Activated CD4-positive, CD25-positive, alpha-beta regulatory T cell treated with anti-CD3 and anti-CD28 coated beads, Interleukin-2, amount 50 U/mL, for 24 hours (primary cell): Measurements from ENCODE around the gene GSTT2.
"Not testable (repeated sequence)": the region's sequence is repeated elsewhere in the genome, so short reads cannot be mapped to it uniquely, and the experiment has no call there.

Source experiments
- ATAC-seq, 2 donors: fragments of 150-1000 bp; cut with Tn5 transposase; one replicate each; pipeline ENCODE4 v1.10.0; 2021; ENCODE audit warnings: mild to moderate bottlenecking in 1 of 2, moderate library complexity in 1 of 2

The GSTT2 gene

GRCh38 chr22:23979557-23980240, at the start of gene GSTT2:
TSS of gene GSTT2 (plus strand) at chr22:23980134.
- ATAC-seq: not testable (repeated sequence)

DNA sequence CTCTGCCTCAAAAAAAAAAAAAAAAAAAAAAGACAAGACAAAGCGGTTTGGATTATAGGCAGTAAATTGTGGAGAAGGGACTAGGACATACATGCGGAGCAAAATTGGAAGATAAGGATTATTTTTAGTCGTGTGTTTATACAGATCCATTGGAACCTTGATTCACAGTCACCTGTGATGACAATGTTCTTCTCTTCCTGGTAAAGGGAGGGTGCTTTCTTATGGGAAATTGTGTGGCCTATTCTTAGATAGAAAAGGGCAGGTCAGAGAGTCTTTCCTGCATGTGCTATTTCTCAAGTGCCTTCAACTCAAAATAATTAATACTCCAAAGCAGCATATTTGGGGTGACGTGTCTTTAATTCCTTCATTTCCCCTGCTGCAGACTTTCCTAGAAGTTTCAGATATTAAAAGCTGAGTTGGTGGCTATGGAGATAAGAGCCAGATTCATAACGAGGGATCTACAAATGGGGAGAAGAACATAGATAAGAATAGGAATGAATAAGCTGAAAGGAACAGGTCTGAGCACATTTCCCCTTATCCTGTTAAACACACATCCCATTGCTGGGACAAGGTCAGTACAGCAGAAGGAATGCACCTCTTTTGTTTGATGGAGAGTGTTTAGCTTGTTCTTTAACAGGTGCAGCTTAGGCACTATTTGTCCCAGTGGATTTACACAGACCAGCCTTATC, 41.5 kb upstream of the GSTT2 start:
- no peak for ATAC-seq

- ATAC-seq: no peak
Observed at GRCh38 chr22:23939017-23939357, 40.9 kb upstream of the GSTT2 start.

- ATAC-seq: not testable (repeated sequence)
Observed at GRCh38 chr22:23940166-23940565, 39.8 kb upstream of the GSTT2 start.

- not testable (repeated sequence) for ATAC-seq
Observed at GRCh38 chr22:23947391-23947790, 32.5 kb upstream of the GSTT2 start.

- not testable (repeated sequence) for ATAC-seq
Observed at GRCh38 chr22:23949764-23950163, 30.2 kb upstream of the GSTT2 start.

DNA sequence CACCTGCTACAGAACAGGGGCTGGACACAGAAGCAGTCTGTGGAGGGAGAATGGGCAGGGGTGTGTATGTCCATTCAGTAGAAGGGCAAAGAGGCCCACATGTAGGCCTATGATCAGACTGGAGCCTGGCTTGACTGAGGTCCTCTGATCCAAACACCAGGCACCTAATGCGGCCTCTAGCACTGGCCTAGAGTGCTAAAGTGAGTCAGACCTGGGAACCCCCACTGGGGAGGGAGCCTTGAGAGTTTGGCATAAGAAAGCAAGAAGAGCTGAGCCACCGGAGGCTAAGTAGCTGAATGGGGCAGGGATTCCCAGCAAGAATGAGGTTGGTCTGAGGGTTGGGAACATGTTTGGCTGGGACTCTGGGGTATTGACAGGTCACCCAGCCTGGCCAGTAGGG, 28.6 kb upstream of the GSTT2 start:
- ATAC-seq: peak in 1 of 2 donors; percentile 25

- ATAC-seq: not testable (repeated sequence)
Observed at GRCh38 chr22:23952794-23953405, 27.0 kb upstream of the GSTT2 start.

- not testable (repeated sequence) for ATAC-seq
Observed at GRCh38 chr22:23953485-23953884, 26.4 kb upstream of the GSTT2 start.

GRCh38 chr22:23954193-23954990, 25.5 kb upstream of the GSTT2 start:
- not testable (repeated sequence) for ATAC-seq

- not testable (repeated sequence) for ATAC-seq
Observed at GRCh38 chr22:23954991-23955305, 25.0 kb upstream of the GSTT2 start.

- ATAC-seq: not testable (repeated sequence)
Observed at GRCh38 chr22:23955886-23956285, 24.0 kb upstream of the GSTT2 start.

DNA sequence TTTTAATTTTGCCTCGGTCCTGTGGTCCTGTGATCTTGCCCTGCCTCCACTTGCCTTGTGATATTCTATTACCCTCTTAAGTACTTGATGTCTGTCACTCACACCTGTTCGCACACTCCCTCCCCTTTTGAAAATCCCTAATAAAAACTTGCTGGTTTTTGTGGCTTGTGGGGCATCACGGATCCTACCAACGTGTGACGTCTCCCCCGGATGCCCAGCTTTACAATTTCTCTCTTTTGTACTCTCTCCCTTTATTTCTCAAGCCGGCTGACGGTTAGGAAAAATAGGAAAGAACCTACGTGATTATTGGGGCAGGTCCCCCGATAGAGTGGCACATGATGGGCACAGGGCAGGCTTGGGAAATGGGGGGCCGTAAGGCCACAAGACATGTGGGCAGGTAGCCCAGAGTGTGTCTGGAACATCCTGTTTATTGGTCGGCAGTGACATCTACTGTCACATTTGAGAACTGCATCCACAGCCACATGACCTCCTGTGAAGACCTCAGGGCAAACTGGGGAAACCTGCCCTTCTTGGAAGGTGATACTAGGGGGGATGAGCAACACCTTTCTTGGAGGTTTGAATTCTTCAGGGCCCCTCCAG, 23.5 kb upstream of the GSTT2 start:
- peak; percentile 86 to 94 for ATAC-seq

- not testable (repeated sequence) for ATAC-seq
Observed at GRCh38 chr22:23961084-23961771, 18.7 kb upstream of the GSTT2 start, which contains the start of gene GSTT2B. TSS of gene GSTT2B (minus strand) at chr22:23961195. CDS start at chr22:23961131, 64 bp downstream.

- peak; percentile 11 to 12 for ATAC-seq
Observed at GRCh38 chr22:23966094-23966493, 13.8 kb upstream of the GSTT2 start.

GRCh38 chr22:23966568-23966967, 13.4 kb upstream of the GSTT2 start, which contains the start of gene DDTL:
TSS of gene DDTL (plus strand) at chr22:23966888. CDS start at chr22:23966915, 27 bp downstream.
- peak; percentile 98 to 99 for ATAC-seq

GRCh38 chr22:23969071-23969470, 10.9 kb upstream of the GSTT2 start:
- ATAC-seq: no peak

- ATAC-seq: no peak
Observed at GRCh38 chr22:23970201-23970641, 9.7 kb upstream of the GSTT2 start.

DNA sequence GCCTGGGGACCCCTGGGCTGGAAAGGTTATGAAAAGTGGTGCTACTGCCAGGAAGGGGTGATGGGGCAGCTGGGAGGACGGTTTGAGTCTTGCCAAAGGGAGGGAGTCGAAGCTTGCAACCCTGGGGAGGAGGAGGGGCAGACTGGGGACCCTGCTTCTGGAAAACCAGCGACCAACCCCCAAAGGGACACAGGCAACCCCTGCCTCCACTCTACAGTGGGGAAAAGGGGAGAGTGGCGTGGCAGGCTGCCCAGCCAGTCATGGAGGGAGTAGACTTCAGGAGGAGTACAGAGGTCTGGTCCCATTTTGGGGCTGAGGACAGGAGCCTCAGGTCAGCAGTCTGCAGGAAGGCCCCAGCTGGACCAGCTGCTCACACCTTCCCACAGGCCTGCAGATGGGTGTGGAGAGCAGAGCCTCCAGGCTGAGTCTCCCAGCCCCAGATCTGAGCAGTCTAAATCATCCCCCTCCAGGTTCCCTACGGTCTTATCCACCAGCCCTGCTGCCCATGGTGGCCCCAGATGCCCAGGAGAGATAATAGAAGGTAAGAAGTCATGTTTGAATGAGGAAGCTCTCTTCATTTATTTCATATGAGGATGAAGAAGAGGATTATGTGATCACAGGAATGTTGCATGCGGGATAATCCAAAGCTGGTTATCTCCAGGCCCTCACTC, 9.0 kb upstream of the GSTT2 start:
- ATAC-seq: no peak

GRCh38 chr22:23971927-23972326, 8.0 kb upstream of the GSTT2 start:
- not testable (repeated sequence) for ATAC-seq

GRCh38 chr22:23974345-23974744, 5.6 kb upstream of the GSTT2 start, which contains the start of gene DDT:
TSS of gene DDT (minus strand) at chr22:23974441. CDS start at chr22:23974414, 27 bp downstream.
- ATAC-seq: peak; percentile 98
